Measurements from ENCODE around the gene ELAPOR2. TPM values are rescaled to one million over a fixed set of nuclear protein-coding genes. Genes with fewer than 3 reads are reported as not detected.

Gene ELAPOR2
- total and polyA plus RNA-seq, 9 of the 15 experiments (the other 6 are each of a cell fraction or from before 2014, with no cell fraction given) = 9.2 to 72.0 (median 35.0) TPM

DNA sequence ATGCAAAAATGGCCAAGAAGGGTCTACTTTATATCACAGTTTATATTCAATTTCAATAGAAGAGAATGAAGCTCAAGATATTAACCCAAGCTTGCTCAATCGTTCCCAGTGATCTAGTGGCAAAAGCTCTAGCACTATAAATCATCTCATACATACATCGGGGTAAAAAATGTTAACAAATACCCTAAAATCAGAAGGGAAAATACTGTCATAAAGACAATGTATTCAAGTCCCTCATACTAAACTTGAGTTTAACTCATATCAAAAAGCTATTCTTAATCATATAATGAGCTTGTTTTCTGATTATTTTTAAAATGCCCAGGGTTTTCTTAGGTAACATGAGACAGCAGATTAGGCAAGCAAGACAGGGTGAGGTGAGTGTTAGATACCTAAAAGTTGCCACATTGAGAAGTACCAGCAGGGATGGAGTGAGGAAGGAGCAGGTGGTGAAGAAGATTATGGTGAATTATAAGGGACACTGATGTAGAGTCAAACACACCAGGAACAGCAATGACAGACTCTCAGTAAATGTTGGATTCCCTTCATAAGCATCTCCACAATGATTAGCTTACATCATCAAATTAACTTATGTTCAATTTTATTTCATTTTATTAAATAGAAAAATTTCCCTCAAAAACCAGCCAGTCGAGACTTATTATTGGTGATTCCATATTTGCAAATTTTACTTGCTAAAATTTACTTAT, 46.2 kb downstream of the ELAPOR2 start (continued):
- TF ChIP-seq MAFG (tag; conservative IDR thresholded peaks at IDR 0.05) = 0 out of 2 replicates have a peak, but pooled peaks have one; percentile 9
- 0 out of 2 replicates have a peak, but pooled peaks have one; percentile 5 for TF ChIP-seq MAFK (IDR thresholded peaks at IDR 0.05; ENCODE audit: low read length)
- TF ChIP-seq NFE2 (IDR thresholded peaks at IDR 0.05; ENCODE audit: low read depth) = peak; percentile 20; the same call in 1 of the 2 replicates

Other genes starting within 250 kb of the ELAPOR2 start
- 56.4 and 56.7 TPM in 2 replicates for gene DMTF1, start 92.8 kb upstream of the ELAPOR2 start, total RNA-seq (2014; rRNA removed)
- 89.4 and 95.7 TPM in 2 replicates for gene DMTF1, start 92.8 kb upstream of the ELAPOR2 start, total RNA-seq (2014; rRNA removed; fragmentation: Illumina TruSeq; extraction: Trizol)
- gene DMTF1, start 92.8 kb upstream of the ELAPOR2 start, total RNA-seq (2015; rRNA removed; fragmentation: Illumina TruSeq; extraction: Trizol) = 72.5 and 90.5 TPM in 2 replicates
- 62.5 and 64.3 TPM in 2 replicates for gene DMTF1, start 92.8 kb upstream of the ELAPOR2 start, total RNA-seq (2021)
- 205 and 208 TPM in 2 replicates for gene DMTF1, start 92.8 kb upstream of the ELAPOR2 start, polyA plus RNA-seq (2011; rRNA removed)
- gene DMTF1, start 92.8 kb upstream of the ELAPOR2 start, polyA plus RNA-seq (2014; fragmentation: Illumina TruSeq; extraction: Trizol) = 92.7 and 98.5 TPM in 2 replicates
- 10 to 100 TPM; 25.7 to 52.4 TPM for gene DMTF1, start 92.8 kb upstream of the ELAPOR2 start, polyA plus RNA-seq (2014; fragmentation: Nextera tagmentation; extraction: Ambion mirVana)
- gene DMTF1, start 92.8 kb upstream of the ELAPOR2 start, polyA plus RNA-seq (2014; rRNA removed) = 71.4 and 74.7 TPM in 2 replicates
- gene TMEM243, start 160.1 kb upstream of the ELAPOR2 start, total RNA-seq (2014; rRNA removed) = 6.6 and 8.6 TPM in 2 replicates
- gene TMEM243, start 160.1 kb upstream of the ELAPOR2 start, total RNA-seq (2014; rRNA removed; fragmentation: Illumina TruSeq; extraction: Trizol) = 8.4 and 8.6 TPM in 2 replicates
- 5.2 and 6.7 TPM in 2 replicates for gene TMEM243, start 160.1 kb upstream of the ELAPOR2 start, total RNA-seq (2015; rRNA removed; fragmentation: Illumina TruSeq; extraction: Trizol)
- gene TMEM243, start 160.1 kb upstream of the ELAPOR2 start, total RNA-seq (2021) = 5.7 and 6.1 TPM in 2 replicates
- gene TMEM243, start 160.1 kb upstream of the ELAPOR2 start, polyA plus RNA-seq (2011; rRNA removed) = 5.1 and 6.3 TPM in 2 replicates
- 6.3 and 6.6 TPM in 2 replicates for gene TMEM243, start 160.1 kb upstream of the ELAPOR2 start, polyA plus RNA-seq (2014; fragmentation: Illumina TruSeq; extraction: Trizol)
- 1 to 10 TPM; 3.9 to 4.2 TPM for gene TMEM243, start 160.1 kb upstream of the ELAPOR2 start, polyA plus RNA-seq (2014; fragmentation: Nextera tagmentation; extraction: Ambion mirVana)
- gene TMEM243, start 160.1 kb upstream of the ELAPOR2 start, polyA plus RNA-seq (2014; rRNA removed) = 7.2 and 8.5 TPM in 2 replicates

Data from K562 (cell line).